HG02943 (cell line): Measurements from ENCODE around the gene MIAT.

ENCODE experiments used
- ATAC-seq: cut with Tn5 transposase; IDR thresholded peaks from one replicate; pipeline ENCODE4 v1.9.1; 2021; ENCODE audit warnings: mild to moderate bottlenecking, low read depth, moderate library complexity; ENCODE audit not compliant: unreplicated experiment

MIAT gene

DNA sequence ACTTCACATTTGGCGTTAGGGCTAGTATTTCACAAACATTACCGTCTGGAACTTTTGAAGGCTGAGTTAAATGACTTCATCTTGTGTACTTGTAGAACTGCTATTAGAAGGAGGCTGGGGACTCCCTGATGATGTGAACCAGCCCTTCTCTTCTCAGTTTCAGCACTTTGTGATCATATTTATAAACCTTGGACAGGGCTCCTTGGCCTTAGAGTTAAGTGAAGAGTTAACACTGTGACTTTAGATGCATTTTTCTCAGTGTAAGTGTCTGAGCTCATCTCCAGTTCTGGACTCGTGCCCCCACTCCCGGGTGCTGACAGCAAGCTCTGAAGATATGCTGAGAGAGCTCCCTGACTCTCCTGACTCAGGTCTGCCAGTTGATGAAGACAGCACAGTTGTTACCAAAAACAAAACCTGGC is 8.4 kb downstream of the MIAT start:
- no peak for ATAC-seq

DNA sequence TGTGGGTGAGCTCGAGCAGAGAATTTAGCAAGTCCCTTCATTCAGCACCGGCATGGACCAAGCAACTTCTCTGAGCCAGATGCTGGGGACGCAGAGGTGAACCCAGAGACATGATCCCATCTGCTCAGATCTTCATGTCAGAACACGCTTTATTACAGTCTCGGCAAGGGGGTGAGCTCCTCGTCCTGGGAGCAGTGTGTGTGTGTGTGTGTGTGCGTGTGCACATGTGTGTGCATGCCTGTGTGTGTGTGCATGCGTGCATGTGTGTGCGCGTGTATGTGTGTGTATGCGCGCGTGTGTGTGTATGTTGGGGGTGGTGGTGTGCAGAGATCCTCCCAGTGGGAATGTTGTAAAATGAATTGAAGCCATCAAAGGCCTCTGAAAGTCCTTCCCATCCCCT is 9.8 kb downstream of the MIAT start:
- no peak for ATAC-seq

DNA sequence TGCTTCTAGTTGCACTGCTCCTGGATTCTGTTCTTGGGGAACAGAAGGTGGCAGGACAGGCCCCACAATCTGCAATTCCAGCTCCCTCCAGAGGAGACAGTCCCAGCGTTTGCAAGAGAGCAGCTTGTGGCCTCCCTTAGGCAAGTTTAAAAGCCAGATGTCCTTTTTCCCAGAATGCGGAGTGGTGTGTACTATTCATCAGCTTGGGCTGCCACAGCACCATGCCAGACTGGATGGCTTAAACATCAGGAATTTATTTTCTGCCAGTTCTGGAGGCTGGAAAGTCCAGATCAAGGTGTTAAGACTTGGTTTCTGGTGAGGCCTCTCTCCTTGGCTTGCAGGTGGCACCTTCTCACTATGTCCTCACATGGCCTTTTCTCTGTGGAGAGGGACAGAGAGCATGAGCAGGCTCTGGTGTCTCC is 11.7 kb downstream of the MIAT start:
- ATAC-seq: no peak

DNA sequence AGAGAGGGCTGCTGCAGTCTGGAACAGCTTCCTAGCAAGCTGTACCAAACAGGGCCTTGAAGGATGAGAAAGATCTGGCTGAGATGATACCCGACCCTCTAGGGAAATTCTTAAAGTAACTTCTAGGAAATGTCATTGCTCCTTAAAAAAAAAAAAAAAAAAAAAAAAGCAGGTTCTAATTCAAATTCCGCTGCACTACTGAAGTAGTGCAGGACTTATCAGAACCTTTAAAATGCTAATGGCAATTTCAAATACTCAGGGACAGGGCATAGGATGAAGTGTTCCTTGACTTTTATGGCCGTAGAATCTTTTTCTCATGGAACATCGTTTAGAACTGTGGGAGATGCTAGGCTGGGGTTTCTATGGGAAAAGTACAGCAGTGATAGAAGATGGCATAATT is 13.1 kb downstream of the MIAT start:
- ATAC-seq: no peak

DNA sequence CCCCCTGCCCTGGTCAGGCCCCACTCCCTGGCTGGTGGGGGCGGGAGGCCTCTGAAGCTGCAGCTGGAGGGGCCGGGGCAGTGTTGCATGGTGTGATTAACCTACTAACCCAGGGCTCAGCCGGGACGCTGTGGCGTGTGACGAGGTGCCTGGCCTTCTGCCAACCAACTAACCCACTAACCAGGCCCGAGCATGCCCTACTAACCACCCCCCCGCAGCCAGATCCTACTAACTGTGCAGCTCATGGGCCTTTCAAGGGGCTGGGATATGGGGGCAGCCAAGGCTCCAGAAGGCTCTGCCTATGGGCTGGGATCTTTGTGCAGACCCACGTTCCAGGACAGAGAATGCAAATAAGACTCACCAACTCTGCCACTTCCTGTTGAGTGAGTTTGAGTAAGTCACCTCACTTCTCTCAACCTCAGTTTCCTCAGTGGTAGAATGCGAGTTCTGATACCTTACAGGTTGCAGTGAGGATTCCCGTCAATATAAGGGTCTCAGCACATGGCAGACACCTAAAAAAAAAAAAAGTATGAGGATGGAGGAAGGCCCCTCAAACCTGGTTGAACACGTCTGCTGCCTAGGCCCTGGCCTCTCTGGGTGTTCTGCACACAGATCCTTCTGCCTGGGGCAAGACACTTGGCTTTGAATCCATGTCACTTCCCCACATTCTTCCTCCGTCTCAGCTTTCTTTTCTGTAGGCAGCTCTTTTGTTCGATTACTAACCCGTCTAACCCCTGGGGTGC is 14.1 kb downstream of the MIAT start:
- ATAC-seq: no peak

DNA sequence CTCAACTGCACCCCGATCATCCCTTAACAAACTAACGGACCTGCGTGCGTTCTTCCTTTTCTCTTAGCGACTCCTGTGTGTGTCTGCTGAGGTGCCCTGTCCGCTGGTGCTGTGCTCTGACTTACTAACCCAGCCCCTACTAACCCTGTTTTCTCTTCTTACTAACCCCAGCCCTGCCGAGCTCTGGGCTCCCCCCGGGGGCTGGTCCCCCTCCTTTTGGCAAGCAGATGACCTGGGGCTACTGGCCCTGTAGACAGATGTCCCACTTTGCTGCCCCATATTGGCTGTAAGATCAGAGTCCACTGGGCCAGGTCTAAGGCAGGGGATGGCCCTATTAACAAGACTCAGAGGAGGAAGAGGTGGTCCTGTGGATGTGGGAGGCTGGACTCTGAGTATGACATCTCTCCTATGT is 14.7 kb downstream of the MIAT start:
- ATAC-seq: peak; percentile 7

DNA sequence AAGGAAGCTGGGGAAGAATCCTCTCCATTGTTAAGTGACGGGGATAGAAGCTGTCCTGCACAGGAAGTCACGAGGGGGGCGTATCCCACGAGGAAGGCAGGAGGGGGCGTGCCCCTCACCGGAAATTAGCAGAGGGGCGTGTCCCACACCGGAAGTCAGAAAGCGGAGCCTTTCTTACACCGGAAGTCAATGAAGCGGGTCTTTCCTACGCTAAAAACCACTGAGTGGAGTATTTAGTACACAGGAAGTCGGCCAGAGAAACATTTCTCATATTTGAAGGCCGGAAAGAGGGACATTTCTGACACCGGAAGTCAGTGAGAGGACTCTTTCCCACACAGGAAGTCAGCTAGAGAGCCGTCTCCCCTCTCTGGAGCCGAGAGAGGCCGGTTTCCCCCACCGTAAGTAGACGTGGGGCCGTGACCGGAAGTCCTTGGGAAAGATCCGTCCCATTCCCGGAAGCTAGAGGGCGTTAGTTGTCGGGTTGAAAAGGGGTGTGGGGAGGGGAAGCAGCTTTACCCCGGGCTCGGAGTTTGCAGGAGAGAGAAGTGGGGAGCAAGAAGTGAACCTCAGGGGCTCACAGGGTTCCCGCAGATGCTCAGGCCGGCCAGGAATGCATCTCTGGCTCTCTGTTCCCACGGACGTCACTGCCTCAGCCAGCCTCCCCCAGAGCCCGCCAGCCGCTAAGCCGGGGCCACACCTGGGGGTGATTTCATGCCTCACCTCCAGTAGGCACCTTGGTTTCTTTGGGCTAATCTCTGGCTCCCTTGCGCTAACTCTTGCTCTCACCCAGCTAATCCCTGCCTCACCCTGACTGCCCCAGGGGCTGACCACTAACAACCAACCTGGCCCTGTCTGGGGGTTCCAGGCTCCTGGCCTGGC is 15.4 kb downstream of the MIAT start:
- ATAC-seq: peak; percentile 61

DNA sequence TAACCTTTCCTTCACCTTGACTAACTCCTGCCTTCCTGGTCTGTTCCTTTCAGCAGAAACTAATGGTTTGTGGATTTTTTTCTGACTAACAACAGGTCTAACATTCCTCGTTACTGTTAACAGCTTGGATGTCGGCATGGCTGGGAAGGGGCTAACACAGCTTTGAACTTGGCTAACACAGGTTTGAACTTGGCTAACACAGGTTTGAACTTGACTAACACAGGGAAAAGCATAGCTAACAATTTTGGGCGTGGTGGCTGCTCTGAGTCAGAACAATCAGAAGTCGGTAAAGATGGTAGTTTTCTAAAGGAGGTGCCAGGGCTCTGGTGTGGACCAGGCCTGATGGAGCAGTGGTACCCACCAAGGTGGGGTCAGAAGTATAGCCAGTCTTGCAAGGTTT is 16.1 kb downstream of the MIAT start:
- no peak for ATAC-seq

DNA sequence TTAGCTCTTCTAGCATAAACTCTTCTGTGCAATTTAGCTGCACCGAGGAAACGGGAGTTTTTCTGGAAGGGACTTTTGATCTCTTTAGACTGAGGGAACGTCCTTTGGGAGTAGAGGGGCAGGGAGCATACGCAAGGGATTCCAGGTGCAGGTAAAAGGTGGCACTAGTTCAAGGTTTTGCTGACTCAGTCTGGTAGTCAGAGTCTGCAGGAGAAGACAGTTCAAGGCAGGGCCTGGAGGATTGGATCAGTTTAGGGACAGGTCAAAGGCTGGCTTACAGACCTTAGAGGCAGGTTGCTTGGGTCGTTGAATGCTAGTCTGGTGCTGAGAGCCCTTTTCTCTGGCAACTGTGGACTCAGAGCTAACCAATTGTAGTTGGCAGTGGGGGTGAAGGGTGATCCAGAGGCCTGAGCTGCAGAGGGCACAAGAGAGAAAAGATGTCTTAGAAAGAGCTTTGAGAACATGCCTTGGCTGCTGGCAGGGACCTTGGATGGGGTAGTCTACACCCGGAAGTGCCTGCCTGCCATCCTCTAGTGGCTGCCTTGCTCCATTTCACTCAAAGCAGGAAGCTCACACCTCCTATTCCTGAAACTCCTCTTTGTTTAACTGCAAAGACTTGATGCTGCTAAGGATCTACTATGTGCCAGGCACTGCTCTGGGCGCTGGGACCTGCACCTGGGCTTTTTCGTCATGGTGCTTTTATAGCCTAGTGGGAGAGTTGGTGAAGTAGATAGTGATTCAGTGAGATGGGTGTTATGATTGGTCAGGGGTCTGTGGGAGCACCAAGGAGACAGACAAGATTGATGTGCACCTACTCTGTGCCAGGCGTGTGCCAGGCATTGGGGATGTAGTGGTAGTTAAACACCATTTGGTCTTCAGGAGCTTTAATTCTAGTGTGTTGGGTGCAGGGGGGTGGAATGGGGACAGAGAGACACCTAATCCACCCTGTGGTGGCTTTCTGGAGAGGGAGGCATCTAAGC is 17.1 kb downstream of the MIAT start:
- no peak for ATAC-seq

DNA sequence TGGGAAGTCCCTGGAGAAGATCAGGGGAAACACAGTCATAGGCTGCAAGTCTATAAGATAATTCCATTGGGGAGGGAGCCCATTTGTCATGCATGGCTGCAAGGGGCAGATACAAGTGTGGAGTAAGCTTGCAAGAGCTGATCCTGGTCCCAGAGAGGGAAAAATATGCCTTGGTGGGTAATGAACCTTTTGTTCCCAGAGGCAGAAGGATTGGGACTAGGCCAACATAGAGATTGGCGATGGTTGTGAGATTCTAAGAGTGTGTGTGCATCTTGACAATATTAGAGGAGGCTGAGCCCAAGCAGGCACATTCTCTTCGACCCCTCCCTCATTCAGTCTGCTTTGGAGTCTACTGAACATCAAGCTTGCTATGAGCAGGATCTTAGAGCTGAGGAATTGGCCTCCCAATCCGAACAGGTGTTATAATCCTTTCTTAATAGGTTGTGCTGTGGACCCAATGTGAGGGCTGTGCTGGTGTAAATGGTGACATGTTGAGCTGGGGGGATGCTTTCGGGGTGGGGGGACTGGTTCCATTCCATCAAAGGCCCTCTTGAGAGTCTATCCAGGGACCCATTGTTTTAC is 18.4 kb downstream of the MIAT start:
- ATAC-seq: no peak

DNA sequence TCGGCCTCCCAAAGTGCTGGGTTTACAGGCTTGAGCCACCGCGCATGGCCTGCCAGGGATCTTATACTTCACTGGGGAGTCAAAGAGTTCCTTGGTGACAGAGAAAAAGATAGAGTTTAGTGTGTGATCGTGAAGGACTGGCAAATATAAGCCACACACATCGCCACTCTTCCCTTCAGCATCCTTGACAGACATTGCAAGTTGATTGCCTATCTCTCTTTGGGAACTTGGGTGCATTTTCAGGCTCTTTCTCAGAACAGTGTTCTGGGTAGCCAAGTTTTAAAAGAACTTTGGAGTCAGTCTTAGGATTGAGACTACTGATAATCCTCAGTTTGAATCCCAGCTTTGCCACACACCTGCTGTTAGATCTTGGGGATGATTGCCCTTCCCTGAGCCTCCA is 19.8 kb downstream of the MIAT start:
- no peak for ATAC-seq

DNA sequence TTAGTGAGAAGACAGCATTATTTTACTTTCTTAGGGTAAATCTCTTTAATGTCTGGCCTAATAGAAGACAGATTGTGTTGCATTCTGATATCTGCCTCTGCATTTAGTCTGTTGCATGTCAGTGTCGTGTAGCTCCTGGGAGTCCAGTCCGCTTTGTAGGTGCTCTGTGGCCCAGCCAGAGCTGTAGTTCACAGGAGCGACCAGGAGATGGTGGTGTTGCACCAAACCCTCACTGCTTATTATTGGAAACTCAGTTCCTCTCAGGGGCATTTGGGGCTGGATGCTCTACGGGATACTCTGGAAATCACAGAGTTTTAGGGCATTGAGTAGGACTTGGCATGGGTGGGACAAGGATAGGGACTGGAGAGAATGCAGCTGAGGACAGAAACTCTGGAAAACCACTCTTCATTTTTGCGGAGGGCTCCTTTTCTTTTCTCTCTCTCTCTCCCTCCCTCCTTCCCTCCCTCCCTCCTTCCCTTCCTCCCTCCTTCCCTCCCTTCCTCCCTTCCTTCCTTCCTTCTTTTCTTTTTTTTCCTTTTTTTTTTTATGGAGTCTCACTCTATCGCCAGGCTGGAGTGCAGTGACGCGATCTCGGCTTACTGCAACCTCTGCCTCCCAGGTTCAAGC is 21.7 kb downstream of the MIAT start:
- no peak for ATAC-seq

DNA sequence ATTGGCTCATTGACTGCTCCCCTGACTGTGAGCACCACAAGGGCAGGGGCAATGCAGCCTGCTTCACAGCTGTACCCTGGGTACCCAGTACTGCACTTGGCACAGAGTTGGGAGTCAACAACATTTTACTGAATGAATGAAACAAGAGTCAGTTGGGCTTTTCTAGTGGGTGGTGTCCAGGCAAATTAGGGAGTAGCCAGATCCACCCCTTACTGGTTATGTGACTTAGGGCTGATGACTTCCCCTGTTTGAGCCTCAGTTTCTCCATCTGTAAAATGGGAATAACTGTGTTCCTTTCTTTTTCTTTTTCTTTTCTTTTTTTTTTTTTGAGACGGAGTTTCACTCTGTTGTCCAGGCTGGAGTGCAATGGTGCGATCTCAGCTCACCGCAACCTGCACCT is 23.1 kb downstream of the MIAT start:
- no peak for ATAC-seq

DNA sequence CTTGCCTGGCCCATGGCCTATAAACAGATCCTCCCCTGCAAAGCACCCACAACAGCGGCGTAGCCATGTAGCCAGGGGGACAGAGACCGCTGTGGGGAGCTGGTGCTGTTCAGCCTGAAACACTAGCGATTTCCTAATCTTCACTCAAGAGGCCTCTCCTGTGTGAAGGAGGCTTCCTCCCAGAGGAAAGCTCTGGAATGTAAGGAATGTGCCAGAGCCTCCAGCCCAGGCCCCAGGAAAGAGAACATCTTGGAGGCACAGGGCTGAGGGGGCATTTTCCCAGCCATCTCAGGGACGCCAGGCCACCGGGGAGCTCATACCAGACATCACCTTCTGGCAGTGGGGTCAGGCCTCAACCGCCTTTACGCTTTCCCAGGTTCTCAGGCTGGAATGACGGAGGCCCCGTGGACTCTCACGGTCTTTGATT is 24.0 kb downstream of the MIAT start:
- no peak for ATAC-seq

DNA sequence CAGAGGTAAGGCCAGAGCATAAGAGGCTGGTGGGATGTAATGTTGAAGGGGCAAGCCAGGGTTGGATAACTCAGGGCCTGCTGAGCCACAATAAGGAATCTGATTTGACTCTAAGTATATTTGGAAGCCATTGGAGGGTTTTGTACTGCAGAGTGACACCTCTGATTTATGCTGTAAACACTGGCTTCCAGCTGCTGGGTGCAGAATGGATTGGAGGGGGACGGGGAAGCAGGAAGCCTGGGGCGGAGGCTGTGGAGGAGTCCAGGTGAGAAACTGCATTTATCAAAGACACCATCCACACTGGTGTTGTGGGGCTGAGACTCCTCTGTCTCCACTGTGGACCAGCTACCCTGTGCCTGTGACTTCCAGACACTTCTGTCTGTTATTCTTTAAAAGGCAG is 26.8 kb downstream of the MIAT start:
- no peak for ATAC-seq

DNA sequence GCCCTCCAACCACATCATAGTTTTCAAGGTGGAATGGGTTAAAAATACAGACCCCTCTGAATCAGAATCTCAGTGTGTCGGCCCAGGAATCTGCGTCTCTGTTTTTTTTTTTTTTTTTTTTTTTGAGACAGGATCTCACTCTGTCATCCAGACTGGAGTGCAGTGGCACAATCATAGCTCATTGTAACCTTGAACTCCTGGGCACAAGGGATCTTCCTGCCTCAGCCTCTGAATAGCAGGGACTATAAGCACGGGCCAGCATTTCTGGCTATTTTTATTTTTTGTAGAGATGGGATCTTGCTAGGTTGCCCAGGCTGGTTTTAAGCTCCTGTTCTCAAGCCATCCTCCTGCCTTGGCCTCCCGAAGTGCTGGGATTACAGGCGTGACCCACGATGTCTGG is 28.2 kb downstream of the MIAT start:
- ATAC-seq: no peak

DNA sequence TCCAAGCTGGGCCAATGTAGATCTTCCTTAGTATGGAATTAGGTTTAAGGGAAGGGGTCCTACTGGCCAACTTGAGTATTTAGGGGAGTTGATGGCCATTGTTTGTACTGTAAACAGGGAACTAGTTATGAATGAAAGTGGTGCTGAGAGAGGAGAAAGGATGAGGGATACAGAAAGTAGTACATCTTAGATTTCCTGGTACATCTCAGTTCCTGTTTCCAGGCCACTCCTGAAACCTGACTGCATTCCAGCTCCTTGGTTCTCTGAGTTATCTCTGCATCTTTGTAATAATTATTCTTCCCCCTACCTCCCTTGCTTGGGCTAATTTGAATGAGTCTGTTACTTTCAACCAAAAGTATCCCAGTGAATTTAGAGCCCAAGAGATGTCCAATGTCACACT is 30.1 kb downstream of the MIAT start:
- ATAC-seq: no peak

DNA sequence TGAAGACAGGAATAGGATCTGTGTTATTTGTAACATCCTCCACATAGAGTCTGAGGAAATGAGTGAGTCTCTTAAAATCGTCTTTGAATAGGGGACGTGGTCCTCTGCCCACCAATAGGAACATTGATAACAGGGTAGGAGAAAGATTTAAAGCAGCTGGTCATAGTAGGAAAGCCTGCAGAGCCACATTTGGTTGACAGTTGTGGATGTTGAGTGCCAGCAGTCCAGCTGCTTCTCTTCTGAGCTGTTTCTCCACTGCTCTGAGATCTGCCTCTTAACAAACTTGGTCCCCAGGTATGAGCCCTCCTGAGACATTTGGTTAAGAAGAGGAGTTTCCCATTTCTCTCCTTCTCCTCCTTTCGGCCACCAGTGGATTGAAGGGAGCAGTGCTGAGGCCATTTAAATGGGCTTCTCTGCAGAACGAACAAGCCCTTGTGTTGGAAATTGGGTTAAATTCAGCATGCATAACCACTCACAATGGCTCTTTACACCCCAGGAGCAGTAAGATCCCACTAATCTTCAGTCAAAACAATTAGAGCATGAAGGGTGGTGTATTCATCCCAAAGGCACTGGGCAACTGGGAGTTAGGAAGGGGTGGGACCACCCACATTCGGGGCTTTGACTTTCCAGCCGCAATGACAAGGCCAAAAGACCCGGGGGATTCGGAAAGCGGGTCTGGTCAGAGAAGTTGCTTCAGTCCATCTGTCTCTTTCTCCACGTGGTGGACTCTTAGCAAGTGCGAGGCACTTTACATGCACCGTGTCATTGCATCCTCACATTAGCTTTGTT is 32.3 kb downstream of the MIAT start:
- ATAC-seq: no peak
